ENCODE measurements around the gene XG. TPM values are rescaled to one million over a fixed set of nuclear protein-coding genes. Genes with fewer than 3 reads are reported as not detected.

Gene XG
- total and polyA plus RNA-seq, 2 experiments from 2014 or later: not detected

DNA sequence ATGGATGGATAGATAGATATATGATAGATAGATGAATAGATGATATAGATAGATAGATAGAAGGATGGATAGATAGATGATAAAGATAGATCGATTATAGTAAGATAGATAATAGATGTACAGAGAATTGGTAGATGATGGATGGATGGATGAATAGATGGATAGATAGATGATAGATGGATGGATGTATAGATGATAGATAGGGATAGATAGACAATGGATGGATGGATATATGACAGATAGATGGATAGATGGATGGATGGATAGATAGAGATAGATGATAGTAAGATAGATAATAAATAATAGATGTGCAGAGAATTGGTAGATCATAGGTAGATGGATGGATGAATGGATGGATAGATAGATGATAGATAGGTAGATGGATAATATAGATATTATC is 89.1 kb downstream of the XG start:
- H3K4me3 ChIP-seq: no peak overlapping the region
- no peaks in the 10 kb centered on the region for H3K9me3 ChIP-seq (ENCODE audit: low read depth)
- H3K4me1 ChIP-seq (ENCODE audit: low read depth): no peaks in the 10 kb centered on the region
- no peak for DNase-seq (ENCODE audit: low read depth in 1 of 2, low spot score in 1 of 2)
- no peaks in the 10 kb centered on the region for H3K27me3 ChIP-seq
- no peaks in the 10 kb centered on the region for H3K36me3 ChIP-seq
- H3K27ac ChIP-seq: no peak overlapping the region
- TF ChIP-seq, protein P1, sequence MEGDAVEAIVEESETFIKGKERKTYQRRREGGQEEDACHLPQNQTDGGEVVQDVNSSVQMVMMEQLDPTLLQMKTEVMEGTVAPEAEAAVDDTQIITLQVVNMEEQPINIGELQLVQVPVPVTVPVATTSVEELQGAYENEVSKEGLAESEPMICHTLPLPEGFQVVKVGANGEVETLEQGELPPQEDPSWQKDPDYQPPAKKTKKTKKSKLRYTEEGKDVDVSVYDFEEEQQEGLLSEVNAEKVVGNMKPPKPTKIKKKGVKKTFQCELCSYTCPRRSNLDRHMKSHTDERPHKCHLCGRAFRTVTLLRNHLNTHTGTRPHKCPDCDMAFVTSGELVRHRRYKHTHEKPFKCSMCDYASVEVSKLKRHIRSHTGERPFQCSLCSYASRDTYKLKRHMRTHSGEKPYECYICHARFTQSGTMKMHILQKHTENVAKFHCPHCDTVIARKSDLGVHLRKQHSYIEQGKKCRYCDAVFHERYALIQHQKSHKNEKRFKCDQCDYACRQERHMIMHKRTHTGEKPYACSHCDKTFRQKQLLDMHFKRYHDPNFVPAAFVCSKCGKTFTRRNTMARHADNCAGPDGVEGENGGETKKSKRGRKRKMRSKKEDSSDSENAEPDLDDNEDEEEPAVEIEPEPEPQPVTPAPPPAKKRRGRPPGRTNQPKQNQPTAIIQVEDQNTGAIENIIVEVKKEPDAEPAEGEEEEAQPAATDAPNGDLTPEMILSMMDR (IDR thresholded peaks at IDR 0.05; ENCODE audit: low read depth, low read length): no peak

GRCh38 chrX:2841537-2841936 is 89.7 kb downstream of the XG start:
- Histone ChIP-seq H3K36me3 (no peaks in the 10 kb centered on the region), H3K4me3 (no peak overlapping the region), H3K4me1 (ENCODE audit: low read depth) (no peaks in the 10 kb centered on the region), H3K27me3 (no peaks in the 10 kb centered on the region), H3K9me3 (ENCODE audit: low read depth) (no peaks in the 10 kb centered on the region), H3K27ac (peak overlapping the region; percentile 60)
- DNase-seq (ENCODE audit: low read depth in 1 of 2, low spot score in 1 of 2): no peak
- TF ChIP-seq, protein P1 (IDR thresholded peaks at IDR 0.05; ENCODE audit: low read depth, low read length): no peak

DNA sequence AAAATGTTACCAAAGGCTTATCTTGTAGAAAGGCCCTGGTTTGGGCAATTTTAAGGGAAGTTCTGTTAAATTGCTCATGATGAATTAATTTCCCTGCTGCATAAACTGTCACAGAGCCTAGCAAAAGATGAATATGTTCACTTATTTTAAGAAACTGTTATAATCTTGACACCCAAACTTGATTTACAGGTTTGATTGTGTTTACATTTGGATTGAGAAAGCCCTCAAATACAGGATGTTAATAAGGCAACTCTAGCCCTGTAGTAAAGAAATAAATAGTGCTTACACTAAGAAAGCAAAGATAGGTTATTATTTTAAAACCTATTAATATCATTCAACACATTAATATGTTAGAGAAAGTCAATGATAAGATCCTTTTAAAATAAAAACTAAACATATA is 95.2 kb downstream of the XG start:
- TF ChIP-seq, protein P1 (IDR thresholded peaks at IDR 0.05; ENCODE audit: low read depth, low read length): no peak
- DNase-seq (ENCODE audit: low read depth in 1 of 2, low spot score in 1 of 2): no peak
- no peaks in the 10 kb centered on the region for H3K9me3 ChIP-seq (ENCODE audit: low read depth)
- peaks cover 12% of the 10 kb centered on the region for H3K4me1 ChIP-seq (ENCODE audit: low read depth)
- H3K4me3 ChIP-seq: no peak overlapping the region
- no peak overlapping the region for H3K27ac ChIP-seq
- H3K27me3 ChIP-seq: no peaks in the 10 kb centered on the region
- no peaks in the 10 kb centered on the region for H3K36me3 ChIP-seq

DNA sequence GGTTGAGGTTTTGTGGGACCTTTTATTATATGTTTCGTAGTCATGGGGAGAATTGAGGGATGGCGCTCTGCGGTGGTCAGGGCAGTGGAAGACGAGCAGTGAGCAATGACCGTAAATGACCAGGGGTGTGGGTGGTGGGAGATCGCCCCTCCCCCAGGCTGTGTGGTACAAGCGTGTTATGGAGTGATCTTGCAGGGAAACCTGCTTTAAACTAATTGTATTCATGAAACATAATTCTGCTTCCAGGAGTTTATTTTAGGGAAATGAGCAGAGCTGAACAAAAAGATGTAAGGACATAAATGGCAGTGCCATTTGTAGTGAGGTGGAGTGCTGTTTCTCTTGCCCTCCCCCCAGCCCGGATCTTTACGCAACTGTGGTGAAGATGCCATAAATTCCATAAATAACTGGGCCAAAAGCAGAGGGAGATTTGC is 97.0 kb downstream of the XG start:
- Histone ChIP-seq H3K27ac (peak overlapping the region; percentile 66), H3K27me3 (no peaks in the 10 kb centered on the region), H3K4me1 (ENCODE audit: low read depth) (peaks cover 12% of the 10 kb centered on the region), H3K9me3 (ENCODE audit: low read depth) (no peaks in the 10 kb centered on the region), H3K4me3 (no peak overlapping the region), H3K36me3 (no peaks in the 10 kb centered on the region)
- TF ChIP-seq, protein P1 (IDR thresholded peaks at IDR 0.05; ENCODE audit: low read depth, low read length): no peak
- peak; percentile 14 to 85 for DNase-seq (ENCODE audit: low read depth in 1 of 2, low spot score in 1 of 2)

GRCh38 chrX:2854918-2855317 is 103.1 kb downstream of the XG start:
- TF ChIP-seq, protein P1 (IDR thresholded peaks at IDR 0.05; ENCODE audit: low read depth, low read length): no peak
- H3K4me3 ChIP-seq: no peak overlapping the region
- no peaks in the 10 kb centered on the region for H3K27me3 ChIP-seq
- no peak for DNase-seq (ENCODE audit: low read depth in 1 of 2, low spot score in 1 of 2)
- H3K36me3 ChIP-seq: peaks cover 23% of the 10 kb centered on the region
- no peak overlapping the region for H3K27ac ChIP-seq
- no peaks in the 10 kb centered on the region for H3K9me3 ChIP-seq (ENCODE audit: low read depth)
- H3K4me1 ChIP-seq (ENCODE audit: low read depth): no peaks in the 10 kb centered on the region

DNA sequence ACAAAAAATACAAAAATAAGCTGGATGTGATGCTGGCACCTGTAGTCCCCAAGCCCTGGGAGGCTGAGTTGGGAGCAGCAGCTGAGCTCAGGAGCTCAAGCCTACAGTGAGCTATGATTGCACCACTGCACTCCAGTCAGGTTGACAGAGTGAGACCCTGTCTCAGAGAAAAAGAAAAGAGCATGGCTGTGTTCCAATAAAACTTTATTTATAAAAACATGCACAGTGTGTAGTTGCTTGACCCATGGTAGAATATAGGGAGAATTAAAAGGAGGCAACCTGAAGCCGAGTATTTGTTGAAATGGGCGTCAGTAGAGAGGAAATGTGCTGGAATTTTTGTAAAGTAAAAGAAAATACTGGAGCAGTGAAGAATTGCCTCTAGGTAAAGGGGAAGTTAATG is 103.9 kb downstream of the XG start:
- Histone ChIP-seq H3K36me3 (peaks cover 23% of the 10 kb centered on the region), H3K9me3 (ENCODE audit: low read depth) (no peaks in the 10 kb centered on the region), H3K4me3 (no peak overlapping the region), H3K27ac (no peak overlapping the region), H3K4me1 (ENCODE audit: low read depth) (no peaks in the 10 kb centered on the region), H3K27me3 (no peaks in the 10 kb centered on the region)
- DNase-seq (ENCODE audit: low read depth in 1 of 2, low spot score in 1 of 2): no peak
- TF ChIP-seq, protein P1 (IDR thresholded peaks at IDR 0.05; ENCODE audit: low read depth, low read length): no peak
